ENCODE data around the gene GPR171.

DNA sequence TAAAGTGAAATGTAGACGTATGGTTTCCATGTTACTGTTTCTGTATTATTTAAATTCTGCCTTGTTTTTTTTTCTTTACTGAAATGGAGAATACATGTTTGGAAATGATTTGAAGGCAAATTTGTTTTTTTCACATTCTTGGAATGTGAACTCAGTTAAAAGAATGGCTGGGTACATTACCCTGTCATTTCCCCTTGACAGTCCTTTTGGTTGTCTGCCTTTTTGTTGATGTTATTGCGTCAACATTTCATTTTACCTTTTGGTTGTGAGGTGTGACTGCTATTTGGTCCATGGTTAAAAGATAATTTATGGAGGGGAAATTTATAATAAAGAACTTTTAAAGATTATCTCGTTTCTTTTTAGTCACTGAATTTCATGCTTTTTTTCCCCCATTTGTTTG, 3.2 kb upstream of the GPR171 start:
- TF ChIP-seq, protein P1, sequence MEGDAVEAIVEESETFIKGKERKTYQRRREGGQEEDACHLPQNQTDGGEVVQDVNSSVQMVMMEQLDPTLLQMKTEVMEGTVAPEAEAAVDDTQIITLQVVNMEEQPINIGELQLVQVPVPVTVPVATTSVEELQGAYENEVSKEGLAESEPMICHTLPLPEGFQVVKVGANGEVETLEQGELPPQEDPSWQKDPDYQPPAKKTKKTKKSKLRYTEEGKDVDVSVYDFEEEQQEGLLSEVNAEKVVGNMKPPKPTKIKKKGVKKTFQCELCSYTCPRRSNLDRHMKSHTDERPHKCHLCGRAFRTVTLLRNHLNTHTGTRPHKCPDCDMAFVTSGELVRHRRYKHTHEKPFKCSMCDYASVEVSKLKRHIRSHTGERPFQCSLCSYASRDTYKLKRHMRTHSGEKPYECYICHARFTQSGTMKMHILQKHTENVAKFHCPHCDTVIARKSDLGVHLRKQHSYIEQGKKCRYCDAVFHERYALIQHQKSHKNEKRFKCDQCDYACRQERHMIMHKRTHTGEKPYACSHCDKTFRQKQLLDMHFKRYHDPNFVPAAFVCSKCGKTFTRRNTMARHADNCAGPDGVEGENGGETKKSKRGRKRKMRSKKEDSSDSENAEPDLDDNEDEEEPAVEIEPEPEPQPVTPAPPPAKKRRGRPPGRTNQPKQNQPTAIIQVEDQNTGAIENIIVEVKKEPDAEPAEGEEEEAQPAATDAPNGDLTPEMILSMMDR (IDR thresholded peaks at IDR 0.05): no peak
- TF ChIP-seq TCF7L2 (IDR thresholded peaks at IDR 0.05; ENCODE audit: low read depth, low read length) (no peak), POLR2AphosphoS5 (IDR thresholded peaks at IDR 0.05; ENCODE audit: low read depth, low read length) (no peak)
- TF ChIP-seq, protein P2, sequence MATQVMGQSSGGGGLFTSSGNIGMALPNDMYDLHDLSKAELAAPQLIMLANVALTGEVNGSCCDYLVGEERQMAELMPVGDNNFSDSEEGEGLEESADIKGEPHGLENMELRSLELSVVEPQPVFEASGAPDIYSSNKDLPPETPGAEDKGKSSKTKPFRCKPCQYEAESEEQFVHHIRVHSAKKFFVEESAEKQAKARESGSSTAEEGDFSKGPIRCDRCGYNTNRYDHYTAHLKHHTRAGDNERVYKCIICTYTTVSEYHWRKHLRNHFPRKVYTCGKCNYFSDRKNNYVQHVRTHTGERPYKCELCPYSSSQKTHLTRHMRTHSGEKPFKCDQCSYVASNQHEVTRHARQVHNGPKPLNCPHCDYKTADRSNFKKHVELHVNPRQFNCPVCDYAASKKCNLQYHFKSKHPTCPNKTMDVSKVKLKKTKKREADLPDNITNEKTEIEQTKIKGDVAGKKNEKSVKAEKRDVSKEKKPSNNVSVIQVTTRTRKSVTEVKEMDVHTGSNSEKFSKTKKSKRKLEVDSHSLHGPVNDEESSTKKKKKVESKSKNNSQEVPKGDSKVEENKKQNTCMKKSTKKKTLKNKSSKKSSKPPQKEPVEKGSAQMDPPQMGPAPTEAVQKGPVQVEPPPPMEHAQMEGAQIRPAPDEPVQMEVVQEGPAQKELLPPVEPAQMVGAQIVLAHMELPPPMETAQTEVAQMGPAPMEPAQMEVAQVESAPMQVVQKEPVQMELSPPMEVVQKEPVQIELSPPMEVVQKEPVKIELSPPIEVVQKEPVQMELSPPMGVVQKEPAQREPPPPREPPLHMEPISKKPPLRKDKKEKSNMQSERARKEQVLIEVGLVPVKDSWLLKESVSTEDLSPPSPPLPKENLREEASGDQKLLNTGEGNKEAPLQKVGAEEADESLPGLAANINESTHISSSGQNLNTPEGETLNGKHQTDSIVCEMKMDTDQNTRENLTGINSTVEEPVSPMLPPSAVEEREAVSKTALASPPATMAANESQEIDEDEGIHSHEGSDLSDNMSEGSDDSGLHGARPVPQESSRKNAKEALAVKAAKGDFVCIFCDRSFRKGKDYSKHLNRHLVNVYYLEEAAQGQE (IDR thresholded peaks at IDR 0.05; ENCODE audit: insufficient read depth in 1 of 2, low read depth in 2 of 2, low read length in 1 of 2): no peak
